ENCODE results near the gene NRG3.

Gene NRG3

DNA sequence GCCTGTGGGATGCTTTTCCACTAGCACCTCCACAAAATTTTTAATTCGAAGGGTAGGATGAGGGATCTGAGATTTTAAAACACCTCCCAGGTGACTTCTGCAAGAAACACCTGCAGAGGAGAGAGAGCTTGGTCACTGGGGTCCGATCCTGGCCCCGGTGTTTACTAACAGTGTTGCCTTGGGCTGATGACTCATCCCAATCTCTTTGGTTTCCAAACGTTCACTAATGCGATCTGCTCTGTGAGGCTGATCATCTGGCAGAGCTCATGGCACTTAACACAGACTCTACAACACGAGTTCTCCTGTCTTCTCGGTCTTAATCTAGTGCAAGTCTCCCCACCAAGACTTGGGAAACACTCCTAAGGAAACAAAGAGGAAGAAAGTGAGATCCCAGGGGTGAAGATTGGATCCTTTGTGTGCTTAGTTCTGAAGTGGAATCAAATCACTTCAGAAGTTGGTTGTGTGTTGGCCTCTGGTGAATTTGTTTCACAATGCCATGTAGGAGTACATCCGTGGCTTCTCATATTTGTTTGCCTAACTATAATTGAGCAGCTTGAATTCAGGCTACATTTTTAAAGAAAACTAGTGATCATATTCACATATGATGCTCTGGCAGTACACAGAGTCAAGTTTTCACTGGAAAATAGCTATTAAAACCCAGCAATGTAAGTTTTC, 407.9 kb downstream of the NRG3 start:
- H3K27ac ChIP-seq, result no peak overlapping the region
- no peak for TF ChIP-seq FOXP2 (optimal IDR thresholded peaks at IDR 0.05; ENCODE audit: control extremely low read depth, extremely low read length, insufficient read depth)
- no peak for TF ChIP-seq EZH2 (IDR thresholded peaks at IDR 0.05)
- TF ChIP-seq POLR2AphosphoS5 (IDR thresholded peaks at IDR 0.05; ENCODE audit: borderline replicate concordance, low read depth, low read length), result no peak
- no peak overlapping the region for H3K9ac ChIP-seq (ENCODE audit: insufficient read length)
- no peak overlapping the region for H3K4me3 ChIP-seq
- DNase-seq (ENCODE audit: low read depth, low spot score), result no peak
- no peaks in the 10 kb centered on the region for H3K9me3 ChIP-seq (ENCODE audit: low read depth, low read length)
- no peaks in the 10 kb centered on the region for H3K36me3 ChIP-seq (ENCODE audit: insufficient read depth, low read length)

DNA sequence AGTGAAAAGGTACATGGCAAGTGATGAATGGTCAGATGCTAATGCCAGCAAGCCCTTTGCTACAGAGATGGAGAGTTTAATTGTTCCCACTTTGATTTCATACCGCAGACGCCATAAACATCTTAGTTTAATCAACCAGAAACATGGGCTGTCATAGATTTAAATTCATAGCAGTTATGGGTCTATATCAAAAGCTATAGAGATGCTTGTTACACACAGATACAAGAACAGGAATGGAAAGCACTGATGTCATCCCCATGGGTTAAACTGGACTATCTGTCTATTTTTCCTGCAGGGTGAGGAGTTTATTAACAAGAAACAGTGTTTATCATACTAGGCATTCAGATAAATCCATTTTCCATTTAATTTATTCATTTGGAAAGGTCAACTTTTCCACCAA, 409.2 kb downstream of the NRG3 start:
- Histone ChIP-seq H3K36me3 (ENCODE audit: insufficient read depth, low read length) (no peaks in the 10 kb centered on the region), H3K27ac (no peak overlapping the region), H3K4me3 (no peak overlapping the region), H3K9me3 (ENCODE audit: low read depth, low read length) (no peaks in the 10 kb centered on the region), H3K9ac (ENCODE audit: insufficient read length) (no peak overlapping the region)
- TF ChIP-seq EZH2 (IDR thresholded peaks at IDR 0.05) (no peak), POLR2AphosphoS5 (IDR thresholded peaks at IDR 0.05; ENCODE audit: borderline replicate concordance, low read depth, low read length) (no peak), FOXP2 (optimal IDR thresholded peaks at IDR 0.05; ENCODE audit: control extremely low read depth, extremely low read length, insufficient read depth) (no peak)
- no peak for DNase-seq (ENCODE audit: low read depth, low spot score)

DNA sequence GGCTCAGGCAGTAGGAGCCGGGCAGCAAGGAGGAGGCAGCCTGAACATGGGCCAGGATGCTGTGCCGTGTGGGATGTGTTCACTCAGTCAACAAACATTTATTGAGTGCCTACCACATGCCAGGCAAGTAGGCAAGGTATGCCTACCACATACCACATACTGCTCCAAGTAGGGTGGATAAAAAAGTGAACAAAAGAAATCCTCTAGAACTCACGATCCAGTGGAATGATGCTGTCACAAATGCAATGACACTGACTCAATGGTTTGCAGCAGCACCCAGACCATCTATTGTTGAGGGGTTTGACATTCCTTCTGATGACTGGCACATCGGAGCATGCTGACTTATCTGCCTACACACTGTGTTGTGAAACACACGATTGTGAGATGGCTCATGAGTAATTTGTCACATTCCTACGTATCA, 413.5 kb downstream of the NRG3 start:
- no peaks in the 10 kb centered on the region for H3K9me3 ChIP-seq (ENCODE audit: low read depth, low read length)

DNA sequence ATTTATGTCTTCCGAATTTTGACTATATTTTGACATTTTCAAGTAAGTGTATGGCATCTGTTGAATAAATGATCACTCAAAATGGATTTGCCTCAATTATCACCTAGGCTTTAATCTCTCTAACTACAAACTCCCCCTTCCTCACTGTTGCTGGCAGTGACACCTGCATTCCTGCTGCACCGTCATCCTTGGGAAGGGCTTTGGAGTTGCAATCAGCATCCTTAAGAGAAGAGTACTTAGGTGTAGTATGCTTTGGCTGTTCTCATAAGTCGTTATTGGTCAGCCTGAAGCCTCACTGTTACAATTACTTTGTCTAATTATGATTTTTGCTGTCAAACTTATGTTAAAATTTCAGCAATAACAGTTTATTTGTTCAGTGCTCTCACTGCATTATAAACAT, 415.0 kb downstream of the NRG3 start:
- H3K4me3 ChIP-seq, result no peak overlapping the region
- no peak for TF ChIP-seq EZH2 (IDR thresholded peaks at IDR 0.05)
- no peak for TF ChIP-seq FOXP2 (optimal IDR thresholded peaks at IDR 0.05; ENCODE audit: control extremely low read depth, extremely low read length, insufficient read depth)
- no peak for TF ChIP-seq POLR2AphosphoS5 (IDR thresholded peaks at IDR 0.05; ENCODE audit: borderline replicate concordance, low read depth, low read length)
- H3K27ac ChIP-seq, result no peak overlapping the region
- no peak overlapping the region for H3K9ac ChIP-seq (ENCODE audit: insufficient read length)
- H3K9me3 ChIP-seq (ENCODE audit: low read depth, low read length), result no peaks in the 10 kb centered on the region
- no peaks in the 10 kb centered on the region for H3K36me3 ChIP-seq (ENCODE audit: insufficient read depth, low read length)
- no peak for DNase-seq (ENCODE audit: low read depth, low spot score)

More for the DNA sequence above, 413.5 kb downstream of the NRG3 start:
- no peak overlapping the region for H3K27ac ChIP-seq
- DNase-seq (ENCODE audit: low read depth, low spot score), result no peak
- TF ChIP-seq EZH2 (IDR thresholded peaks at IDR 0.05) (no peak), FOXP2 (optimal IDR thresholded peaks at IDR 0.05; ENCODE audit: control extremely low read depth, extremely low read length, insufficient read depth) (no peak), POLR2AphosphoS5 (IDR thresholded peaks at IDR 0.05; ENCODE audit: borderline replicate concordance, low read depth, low read length) (no peak)
- no peak overlapping the region for H3K4me3 ChIP-seq
- H3K9ac ChIP-seq (ENCODE audit: insufficient read length), result no peak overlapping the region
- H3K36me3 ChIP-seq (ENCODE audit: insufficient read depth, low read length), result no peaks in the 10 kb centered on the region

DNA sequence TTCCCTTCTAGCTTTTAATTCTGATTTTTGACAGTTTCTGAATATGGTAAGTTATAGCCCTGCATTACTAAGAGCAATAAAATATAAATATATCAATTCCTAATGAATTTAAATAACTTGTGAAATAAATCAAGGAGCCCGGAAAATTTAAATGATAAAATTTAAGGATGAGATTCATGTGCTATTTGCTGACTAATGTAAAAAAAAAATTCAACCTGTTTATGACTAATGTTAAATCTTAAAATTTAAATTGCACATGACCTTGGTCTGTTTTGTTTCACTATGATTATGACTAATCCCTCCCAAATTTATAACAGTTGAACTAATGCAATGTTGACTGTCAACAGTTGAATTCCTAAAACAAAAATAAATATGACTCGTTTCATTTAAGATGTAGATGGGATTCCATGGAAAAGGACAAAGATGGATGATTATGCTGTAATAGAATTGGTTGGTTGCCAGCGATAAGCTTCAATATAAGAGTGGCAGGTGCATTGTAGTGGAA, 419.9 kb downstream of the NRG3 start:
- Histone ChIP-seq H3K27ac (no peak overlapping the region), H3K9ac (ENCODE audit: insufficient read length) (no peak overlapping the region), H3K36me3 (ENCODE audit: insufficient read depth, low read length) (no peaks in the 10 kb centered on the region), H3K9me3 (ENCODE audit: low read depth, low read length) (no peaks in the 10 kb centered on the region), H3K4me3 (no peak overlapping the region)
- DNase-seq (ENCODE audit: low read depth, low spot score), result no peak
- TF ChIP-seq EZH2 (IDR thresholded peaks at IDR 0.05) (no peak), FOXP2 (optimal IDR thresholded peaks at IDR 0.05; ENCODE audit: control extremely low read depth, extremely low read length, insufficient read depth) (no peak), POLR2AphosphoS5 (IDR thresholded peaks at IDR 0.05; ENCODE audit: borderline replicate concordance, low read depth, low read length) (no peak)

DNA sequence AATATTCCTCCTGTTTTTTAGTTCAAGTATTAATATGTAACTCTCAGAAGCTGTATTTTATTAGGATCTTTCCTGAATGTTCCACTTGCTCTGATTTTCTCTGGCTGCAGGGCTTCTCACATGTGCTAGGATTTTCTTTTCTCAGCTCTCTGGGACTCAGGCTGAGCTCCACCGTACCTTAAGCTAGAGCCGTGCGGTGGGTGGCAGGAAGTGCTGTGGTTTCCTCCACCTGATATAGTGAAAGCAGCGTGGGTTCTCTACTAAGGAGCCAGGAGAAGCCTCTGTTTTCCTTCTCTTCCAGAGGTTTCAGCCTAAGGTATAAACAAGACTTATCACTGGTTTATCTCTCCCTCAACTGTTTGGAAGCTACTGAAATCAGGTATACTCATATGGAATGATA, 433.6 kb downstream of the NRG3 start:
- no peak for TF ChIP-seq EZH2 (IDR thresholded peaks at IDR 0.05)
- no peak for TF ChIP-seq POLR2AphosphoS5 (IDR thresholded peaks at IDR 0.05; ENCODE audit: borderline replicate concordance, low read depth, low read length)
- no peak for TF ChIP-seq FOXP2 (optimal IDR thresholded peaks at IDR 0.05; ENCODE audit: control extremely low read depth, extremely low read length, insufficient read depth)
- H3K36me3 ChIP-seq (ENCODE audit: insufficient read depth, low read length), result no peaks in the 10 kb centered on the region
- H3K9ac ChIP-seq (ENCODE audit: insufficient read length), result no peak overlapping the region
- no peak overlapping the region for H3K4me3 ChIP-seq
- no peaks in the 10 kb centered on the region for H3K9me3 ChIP-seq (ENCODE audit: low read depth, low read length)
- no peak overlapping the region for H3K27ac ChIP-seq
- no peak for DNase-seq (ENCODE audit: low read depth, low spot score)

DNA sequence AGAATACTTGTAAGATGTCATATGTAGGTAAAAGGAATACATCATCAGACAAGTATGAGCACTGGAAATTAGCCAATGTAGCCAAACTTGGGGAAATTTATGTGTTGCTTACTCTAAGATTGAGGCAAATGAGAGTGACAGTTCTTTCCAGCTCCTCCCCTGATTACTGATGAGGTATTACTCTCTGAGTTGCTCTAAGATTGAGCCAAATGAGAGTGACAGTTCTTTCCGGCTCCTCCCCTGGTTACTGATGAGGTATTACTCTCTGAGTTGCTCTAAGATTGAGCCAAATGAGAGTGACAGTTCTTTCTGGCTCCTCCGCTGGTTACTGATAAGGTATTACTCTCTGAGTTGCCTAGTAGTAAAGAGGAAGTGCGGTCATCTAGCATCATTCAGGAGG, 435.8 kb downstream of the NRG3 start:
- Histone ChIP-seq H3K9me3 (ENCODE audit: low read depth, low read length) (no peaks in the 10 kb centered on the region), H3K36me3 (ENCODE audit: insufficient read depth, low read length) (no peaks in the 10 kb centered on the region), H3K9ac (ENCODE audit: insufficient read length) (no peak overlapping the region), H3K4me3 (no peak overlapping the region), H3K27ac (no peak overlapping the region)
- no peak for DNase-seq (ENCODE audit: low read depth, low spot score)
- no peak for TF ChIP-seq EZH2 (IDR thresholded peaks at IDR 0.05)
- no peak for TF ChIP-seq FOXP2 (optimal IDR thresholded peaks at IDR 0.05; ENCODE audit: control extremely low read depth, extremely low read length, insufficient read depth)
- TF ChIP-seq POLR2AphosphoS5 (IDR thresholded peaks at IDR 0.05; ENCODE audit: borderline replicate concordance, low read depth, low read length), result no peak

DNA sequence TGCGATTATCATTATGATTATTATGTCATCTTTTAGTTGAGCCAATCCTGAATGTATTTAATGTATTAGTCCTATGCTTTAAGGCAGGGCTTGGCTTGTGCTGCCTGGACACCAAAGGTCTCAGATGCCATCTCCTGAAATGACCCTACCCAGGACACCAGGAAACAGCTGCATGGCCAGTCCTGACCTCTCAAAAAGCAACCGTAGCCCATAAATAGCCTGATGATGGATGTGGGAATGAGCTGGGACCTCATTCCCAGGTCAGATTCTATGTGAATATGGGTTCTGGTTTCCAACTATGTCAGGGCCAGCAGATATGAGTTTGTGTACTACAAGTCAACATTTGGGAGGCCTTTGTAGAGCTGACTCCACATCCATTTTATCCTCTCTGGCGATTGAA, 438.4 kb downstream of the NRG3 start:
- no peak overlapping the region for H3K4me3 ChIP-seq
- H3K36me3 ChIP-seq (ENCODE audit: insufficient read depth, low read length), result no peaks in the 10 kb centered on the region
- H3K9me3 ChIP-seq (ENCODE audit: low read depth, low read length), result no peaks in the 10 kb centered on the region
- H3K9ac ChIP-seq (ENCODE audit: insufficient read length), result no peak overlapping the region
- H3K27ac ChIP-seq, result no peak overlapping the region
- no peak for DNase-seq (ENCODE audit: low read depth, low spot score)
- TF ChIP-seq POLR2AphosphoS5 (IDR thresholded peaks at IDR 0.05; ENCODE audit: borderline replicate concordance, low read depth, low read length) (no peak), FOXP2 (optimal IDR thresholded peaks at IDR 0.05; ENCODE audit: control extremely low read depth, extremely low read length, insufficient read depth) (no peak), EZH2 (IDR thresholded peaks at IDR 0.05) (no peak)

DNA sequence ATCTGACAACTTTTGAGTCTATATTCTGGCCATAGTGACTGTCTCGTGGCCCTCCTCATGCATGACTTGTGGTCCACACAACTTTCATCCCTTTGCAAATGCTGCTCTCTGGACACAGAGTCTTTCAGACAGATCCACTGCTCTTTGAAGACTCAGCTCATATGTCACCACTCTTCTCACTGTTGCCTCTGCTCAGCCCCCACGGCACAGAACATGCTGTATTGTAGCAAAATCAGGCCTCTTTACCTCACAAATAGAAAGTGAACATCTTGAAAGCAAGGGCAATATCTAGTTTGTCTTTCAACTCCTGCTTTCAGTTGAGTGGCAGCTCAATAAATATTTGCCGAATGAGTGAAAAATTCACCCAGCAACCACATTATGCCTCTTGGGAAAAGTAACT, 443.5 kb downstream of the NRG3 start:
- Histone ChIP-seq H3K27ac (no peak overlapping the region), H3K4me3 (no peak overlapping the region), H3K36me3 (ENCODE audit: insufficient read depth, low read length) (no peaks in the 10 kb centered on the region), H3K9ac (ENCODE audit: insufficient read length) (no peak overlapping the region), H3K9me3 (ENCODE audit: low read depth, low read length) (no peaks in the 10 kb centered on the region)
- TF ChIP-seq FOXP2 (optimal IDR thresholded peaks at IDR 0.05; ENCODE audit: control extremely low read depth, extremely low read length, insufficient read depth) (no peak), POLR2AphosphoS5 (IDR thresholded peaks at IDR 0.05; ENCODE audit: borderline replicate concordance, low read depth, low read length) (no peak), EZH2 (IDR thresholded peaks at IDR 0.05) (no peak)
- no peak for DNase-seq (ENCODE audit: low read depth, low spot score)

Measured in SK-N-MC (cell line).